Frontal cortex (tissue), 4 donors: Measurements from ENCODE around the gene EYA2. TPM values are rescaled to one million over a fixed set of nuclear protein-coding genes. Genes with fewer than 3 reads are reported as not detected.
A peak's percentile ranks its signal among the peaks of the same experiment; 100 is the strongest.
"Not testable (repeated sequence)": the region's sequence is repeated elsewhere in the genome, so short reads cannot be mapped to it uniquely, and the experiment has no call there.

Experiments used
- DNase-seq, 2 donors: peaks; one replicate each; pipeline ENCODE4 v3.0.0; 2012; ENCODE audit warnings: low spot score in 2 of 2
- FAIRE-seq: peaks from 2 replicates; lab custom pipeline; 2012; peaks lifted over from hg19 to GRCh38; lab: Jason Lieb, UNC
- total RNA-seq: library from RNA; depleted of rRNA; stranded (reverse); fragments of >200 nt; gene quantifications from one replicate; pipeline ENCODE4 v1.2.3, GENCODE V29; 2014
- donor health status: control.
- donor health status: control.
- donor health status: control.

Gene EYA2
- total RNA-seq, 1 donor from 2014 or later, result 2.4 TPM

GRCh38 chr20:47178851-47179250 lies 284.2 kb downstream of the EYA2 start:
- FAIRE-seq (no peak), DNase-seq (no peak)

- DNase-seq, result no peak
- FAIRE-seq, result no peak
Observed at GRCh38 chr20:47179267-47179666, 284.6 kb downstream of the EYA2 start.

GRCh38 chr20:47181056-47181862 lies 286.6 kb downstream of the EYA2 start:
- no peak for FAIRE-seq
- no peak for DNase-seq

GRCh38 chr20:47183367-47183766 lies 288.7 kb downstream of the EYA2 start:
- no peak for FAIRE-seq
- no peak for DNase-seq

- DNase-seq, result no peak
- FAIRE-seq, result no peak
Observed at GRCh38 chr20:47187450-47188195, 293.0 kb downstream of the EYA2 start.

GRCh38 chr20:47188540-47188939 lies 293.9 kb downstream of the EYA2 start:
- FAIRE-seq (no peak), DNase-seq (no peak)

- no peak for FAIRE-seq
- DNase-seq, result no peak
Observed at GRCh38 chr20:47189060-47189459, 294.4 kb downstream of the EYA2 start.

- no peak for DNase-seq
- FAIRE-seq, result no peak
Observed at GRCh38 chr20:47191074-47191673, 296.5 kb downstream of the EYA2 start.

- FAIRE-seq (no peak), DNase-seq (no peak)
Observed at GRCh38 chr20:47191956-47192355, 297.3 kb downstream of the EYA2 start.

GRCh38 chr20:47195573-47195972 lies 300.9 kb downstream of the EYA2 start:
- FAIRE-seq (no peak), DNase-seq (no peak)

GRCh38 chr20:47196091-47197081 lies 301.7 kb downstream of the EYA2 start:
- FAIRE-seq (no peak), DNase-seq (peak; percentile 44 to 70)

GRCh38 chr20:47198254-47198671 lies 303.6 kb downstream of the EYA2 start:
- DNase-seq (no peak), FAIRE-seq (no peak)

GRCh38 chr20:47198996-47199552 lies 304.4 kb downstream of the EYA2 start:
- DNase-seq (no peak), FAIRE-seq (no peak)

- FAIRE-seq (no peak), DNase-seq (no peak)
Observed at GRCh38 chr20:47201074-47201730, 306.6 kb downstream of the EYA2 start.

- FAIRE-seq, result no peak
- DNase-seq, result no peak
Observed at GRCh38 chr20:47202733-47203667, 308.4 kb downstream of the EYA2 start.

- no peak for FAIRE-seq
- DNase-seq, result no peak
Observed at GRCh38 chr20:47204008-47204849, 309.6 kb downstream of the EYA2 start.

GRCh38 chr20:47204850-47205122 lies 310.1 kb downstream of the EYA2 start:
- FAIRE-seq, DNase-seq: not testable (repeated sequence)
